ENCODE results near the gene TYSND1.

DNA sequence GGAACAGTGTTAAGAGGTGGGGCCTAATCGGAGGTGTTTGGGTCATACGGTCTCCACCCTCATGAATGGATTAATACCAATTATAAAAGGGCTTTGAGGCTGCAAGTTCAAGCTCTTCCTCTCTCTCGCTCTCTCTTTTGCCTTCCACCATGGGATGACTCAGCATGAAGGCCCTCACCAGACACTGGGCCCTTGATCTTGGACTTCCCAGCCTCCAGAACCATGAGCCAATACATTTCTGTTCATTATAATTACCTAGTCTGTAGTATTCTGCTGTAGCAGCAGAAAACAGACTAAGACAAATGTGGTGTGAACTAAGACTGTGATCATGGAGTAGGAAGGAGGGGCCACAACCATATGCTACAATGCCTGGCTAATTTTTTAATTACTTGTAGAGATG lies 21.6 kb downstream of the TYSND1 start:
- TF ChIP-seq, protein P1, sequence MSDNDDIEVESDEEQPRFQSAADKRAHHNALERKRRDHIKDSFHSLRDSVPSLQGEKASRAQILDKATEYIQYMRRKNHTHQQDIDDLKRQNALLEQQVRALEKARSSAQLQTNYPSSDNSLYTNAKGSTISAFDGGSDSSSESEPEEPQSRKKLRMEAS (IDR thresholded peaks at IDR 0.05; ENCODE audit: low read depth, low read length) = no peak
- no peak for TF ChIP-seq POLR2A (IDR thresholded peaks at IDR 0.05; ENCODE audit: extremely low read depth, insufficient read length)
- TF ChIP-seq, protein P2, sequence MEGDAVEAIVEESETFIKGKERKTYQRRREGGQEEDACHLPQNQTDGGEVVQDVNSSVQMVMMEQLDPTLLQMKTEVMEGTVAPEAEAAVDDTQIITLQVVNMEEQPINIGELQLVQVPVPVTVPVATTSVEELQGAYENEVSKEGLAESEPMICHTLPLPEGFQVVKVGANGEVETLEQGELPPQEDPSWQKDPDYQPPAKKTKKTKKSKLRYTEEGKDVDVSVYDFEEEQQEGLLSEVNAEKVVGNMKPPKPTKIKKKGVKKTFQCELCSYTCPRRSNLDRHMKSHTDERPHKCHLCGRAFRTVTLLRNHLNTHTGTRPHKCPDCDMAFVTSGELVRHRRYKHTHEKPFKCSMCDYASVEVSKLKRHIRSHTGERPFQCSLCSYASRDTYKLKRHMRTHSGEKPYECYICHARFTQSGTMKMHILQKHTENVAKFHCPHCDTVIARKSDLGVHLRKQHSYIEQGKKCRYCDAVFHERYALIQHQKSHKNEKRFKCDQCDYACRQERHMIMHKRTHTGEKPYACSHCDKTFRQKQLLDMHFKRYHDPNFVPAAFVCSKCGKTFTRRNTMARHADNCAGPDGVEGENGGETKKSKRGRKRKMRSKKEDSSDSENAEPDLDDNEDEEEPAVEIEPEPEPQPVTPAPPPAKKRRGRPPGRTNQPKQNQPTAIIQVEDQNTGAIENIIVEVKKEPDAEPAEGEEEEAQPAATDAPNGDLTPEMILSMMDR (IDR thresholded peaks at IDR 0.05; ENCODE audit: low read depth, low read length) = no peak
